ENCODE results near the gene USP21.
"Not testable (repeated sequence)": the region's sequence is repeated elsewhere in the genome, so short reads cannot be mapped to it uniquely, and the experiment has no call there.

USP21 gene, protein sequence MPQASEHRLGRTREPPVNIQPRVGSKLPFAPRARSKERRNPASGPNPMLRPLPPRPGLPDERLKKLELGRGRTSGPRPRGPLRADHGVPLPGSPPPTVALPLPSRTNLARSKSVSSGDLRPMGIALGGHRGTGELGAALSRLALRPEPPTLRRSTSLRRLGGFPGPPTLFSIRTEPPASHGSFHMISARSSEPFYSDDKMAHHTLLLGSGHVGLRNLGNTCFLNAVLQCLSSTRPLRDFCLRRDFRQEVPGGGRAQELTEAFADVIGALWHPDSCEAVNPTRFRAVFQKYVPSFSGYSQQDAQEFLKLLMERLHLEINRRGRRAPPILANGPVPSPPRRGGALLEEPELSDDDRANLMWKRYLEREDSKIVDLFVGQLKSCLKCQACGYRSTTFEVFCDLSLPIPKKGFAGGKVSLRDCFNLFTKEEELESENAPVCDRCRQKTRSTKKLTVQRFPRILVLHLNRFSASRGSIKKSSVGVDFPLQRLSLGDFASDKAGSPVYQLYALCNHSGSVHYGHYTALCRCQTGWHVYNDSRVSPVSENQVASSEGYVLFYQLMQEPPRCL

DNA sequence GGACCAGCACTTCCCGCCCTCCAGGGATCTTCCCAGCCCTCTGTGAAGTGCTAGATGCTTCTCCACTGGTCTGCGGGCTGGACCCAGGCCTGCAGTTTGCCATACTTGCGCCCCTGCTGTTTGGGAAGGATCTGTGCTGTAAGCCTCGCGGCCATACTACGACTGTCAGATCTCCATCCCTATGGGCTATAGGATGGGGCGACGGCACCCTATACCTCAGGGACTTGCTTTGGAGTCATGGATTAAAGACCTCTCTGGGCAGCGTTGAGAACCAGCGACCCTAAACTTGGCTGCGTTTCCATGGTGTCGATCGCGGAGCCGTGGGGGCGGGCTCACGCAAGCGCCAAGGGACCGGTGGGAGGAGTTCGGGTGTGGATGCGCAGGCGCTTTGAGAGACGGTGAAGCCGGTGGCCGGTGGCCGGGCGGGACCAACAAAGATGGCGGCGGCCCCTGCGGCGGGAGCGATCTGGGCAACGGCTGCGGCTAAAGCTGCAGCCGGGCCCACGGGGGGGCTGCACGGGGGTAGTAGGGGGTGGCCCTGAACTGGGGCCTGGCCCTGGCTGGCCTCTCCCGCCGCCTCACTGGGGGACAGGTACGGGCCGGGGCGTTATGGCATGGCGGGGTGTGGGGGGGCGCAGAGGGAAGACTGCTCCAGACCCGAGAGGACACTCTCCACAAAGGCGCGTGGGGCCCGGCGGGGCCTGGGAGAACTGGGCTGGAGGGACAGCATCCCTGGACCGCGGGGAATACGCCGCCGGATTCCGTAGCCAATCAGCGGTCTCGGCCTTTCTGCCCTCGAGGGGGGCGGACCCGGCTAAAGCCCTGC, at the start of gene USP21:
USP21 (plus strand) TSS at position 414 of the 826 bp plus-strand sequence. CDS start 1,141 bp downstream, outside the sequence.
- peak; percentile 95 for DNase-seq (ENCODE audit: low spot score)

DNA sequence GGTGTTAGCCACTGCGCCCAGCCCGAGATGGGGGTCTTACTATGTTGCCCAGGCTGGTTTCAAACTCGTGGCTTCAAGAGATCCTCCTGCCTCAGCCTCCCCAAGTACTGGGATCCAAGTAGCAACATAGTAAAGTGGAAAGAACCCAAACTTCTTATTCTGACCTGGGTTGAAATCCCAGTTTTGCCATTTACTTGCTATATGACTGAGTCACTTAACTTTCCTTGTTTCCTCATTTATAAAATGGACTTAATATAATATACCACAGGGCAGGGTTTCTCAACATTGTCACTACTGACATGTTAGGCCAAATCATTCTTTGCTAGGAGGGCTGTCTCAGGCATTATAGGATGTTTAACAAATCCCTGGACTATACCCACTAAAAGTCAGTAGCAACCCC, 48.2 kb upstream of the USP21 start:
- DNase-seq (ENCODE audit: low spot score) = no peak

DNA sequence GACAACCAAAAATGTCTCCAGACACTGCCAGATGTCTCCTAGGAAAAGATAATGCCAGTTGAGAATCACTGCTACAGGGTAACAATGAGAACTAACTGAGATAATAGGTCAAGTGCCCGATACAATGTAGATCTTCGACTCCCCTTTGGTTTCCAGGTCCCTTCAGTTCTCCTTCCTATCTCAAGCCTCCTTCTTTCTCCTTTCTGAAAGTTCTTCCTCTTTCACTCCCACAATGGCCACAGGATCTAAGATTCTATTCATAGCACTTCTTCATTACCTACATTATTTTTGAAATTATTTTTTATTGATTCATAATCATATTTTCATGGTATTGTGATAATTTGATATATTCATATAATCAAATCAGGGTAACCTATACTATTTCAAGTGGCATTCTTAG, 47.8 kb upstream of the USP21 start:
- no peak for DNase-seq (ENCODE audit: low spot score)

DNA sequence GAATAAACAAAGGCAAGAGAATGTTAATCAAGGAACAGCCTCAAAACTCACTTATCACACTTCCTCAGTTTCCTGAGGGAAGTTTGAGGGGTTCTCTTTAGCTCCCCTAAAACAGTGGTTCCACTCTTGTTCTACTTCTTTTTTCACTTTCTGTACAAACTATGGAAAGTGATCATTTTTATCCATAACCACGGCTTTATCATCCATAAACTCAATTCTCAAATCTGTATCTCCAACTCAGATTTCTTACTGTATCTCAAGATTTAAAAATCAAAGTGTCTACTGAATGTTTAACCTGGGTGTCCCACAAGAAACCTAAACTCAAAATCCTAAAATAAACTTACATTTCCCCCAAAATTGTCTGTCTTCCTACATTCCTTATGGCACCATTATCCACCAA, 45.4 kb upstream of the USP21 start:
- DNase-seq (ENCODE audit: low spot score) = no peak

DNA sequence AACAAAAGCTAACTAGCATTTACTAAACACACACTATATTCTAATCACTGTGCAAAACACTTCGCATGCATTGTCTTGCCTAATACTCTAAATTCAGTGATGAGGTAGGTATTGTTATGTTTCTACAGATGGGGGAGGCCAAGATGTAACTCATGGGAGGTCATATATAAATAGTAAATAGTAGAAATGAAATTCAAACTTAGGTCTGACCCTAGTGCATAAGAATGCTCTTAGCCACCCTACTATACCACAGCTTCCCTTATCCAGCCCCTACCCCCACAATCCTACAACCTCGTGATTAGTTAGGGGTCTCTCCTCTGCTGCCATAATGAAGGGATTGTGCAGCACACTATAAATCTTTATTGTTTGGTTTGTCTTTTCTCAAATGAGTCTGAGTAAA, 44.7 kb upstream of the USP21 start:
- DNase-seq (ENCODE audit: low spot score) = no peak

DNA sequence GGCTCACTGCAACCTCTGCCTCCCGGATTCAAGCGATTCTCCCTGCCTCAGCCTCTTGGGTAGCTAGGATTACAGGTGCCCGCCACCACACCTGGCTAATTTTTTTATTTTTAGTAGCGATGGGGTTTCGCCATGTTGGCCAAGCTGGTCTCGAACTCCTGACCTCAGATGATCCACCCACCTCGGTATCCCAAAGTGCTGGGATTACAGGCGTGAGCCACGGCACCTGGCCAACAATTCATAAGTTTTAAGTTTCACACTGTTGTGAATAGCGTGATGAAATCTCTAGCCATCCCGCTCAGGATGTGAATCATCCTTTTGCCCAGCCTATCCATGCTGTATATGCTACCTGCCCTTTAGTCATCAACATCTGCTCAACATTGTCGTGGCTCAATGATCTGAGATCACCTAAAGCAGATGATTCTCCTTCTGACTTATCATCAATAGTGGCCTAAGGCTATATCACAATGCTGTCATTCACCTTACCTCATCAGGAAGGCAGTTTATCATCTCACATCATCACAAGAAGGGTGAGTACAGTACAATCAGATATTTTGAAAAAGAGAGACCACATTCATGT, 44.1 kb upstream of the USP21 start:
- no peak for DNase-seq (ENCODE audit: low spot score)

DNA sequence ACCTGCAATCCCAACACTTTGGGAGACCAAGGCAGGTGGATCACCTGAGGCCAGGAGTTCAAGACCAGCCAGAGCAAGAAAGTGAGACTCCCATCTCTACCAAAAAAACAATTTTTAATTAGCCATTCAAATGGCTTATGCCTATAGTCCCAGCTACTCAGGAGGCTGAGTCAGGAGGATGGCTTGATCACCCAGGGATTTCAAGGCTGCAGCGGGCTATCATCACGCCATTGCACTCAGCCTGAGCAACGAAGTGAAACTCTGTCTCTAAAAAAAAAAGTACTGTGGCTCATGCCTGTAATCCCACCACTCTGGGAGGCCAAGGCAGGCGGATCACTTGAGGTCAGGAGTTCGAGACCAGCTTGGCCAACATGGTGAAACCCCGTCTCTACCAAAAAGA, 43.3 kb upstream of the USP21 start:
- not testable (repeated sequence) for DNase-seq (ENCODE audit: low spot score)

DNA sequence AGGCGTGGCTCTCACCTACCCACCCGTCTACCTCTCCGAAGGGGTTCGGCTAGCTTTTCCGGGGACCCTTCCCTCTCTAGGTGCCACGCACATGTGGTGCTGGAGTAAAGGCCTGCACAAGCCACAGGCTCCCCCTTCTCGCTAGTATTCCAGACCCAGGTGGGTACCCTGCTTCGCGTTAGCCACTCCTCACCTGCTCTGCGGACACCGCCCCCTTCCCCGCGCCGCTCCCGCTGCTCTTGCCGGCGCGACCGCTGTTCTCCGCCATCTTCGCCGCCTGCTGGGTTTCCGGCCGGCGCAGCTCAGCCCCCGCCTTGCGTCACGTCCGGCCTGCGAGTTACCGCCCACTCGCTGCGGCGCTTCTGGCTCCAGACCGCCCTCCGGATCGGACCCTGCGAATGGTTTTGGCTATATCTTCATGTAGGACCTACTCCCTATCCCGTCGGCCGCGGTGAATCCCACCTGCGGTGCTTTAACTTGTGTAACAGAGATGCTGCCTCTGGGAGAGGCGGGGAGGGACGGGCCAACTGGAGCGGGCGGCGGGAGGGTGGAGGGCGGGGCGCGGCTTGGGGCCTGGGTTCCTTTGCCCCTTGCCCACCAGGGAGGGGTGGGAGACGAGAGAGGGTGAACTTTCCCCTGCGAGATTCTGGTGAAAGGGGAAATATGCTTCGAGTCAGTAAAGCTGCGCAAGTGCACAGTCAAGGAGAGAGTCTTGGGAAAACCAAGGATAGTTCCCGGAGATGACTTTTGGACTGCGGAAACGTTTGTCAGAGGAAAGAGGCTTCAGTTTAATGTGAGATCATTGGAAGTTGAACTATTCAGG, 41.3 kb upstream of the USP21 start, which contains the start of the genes NIT1 and PFDN2:
NIT1 (plus strand) TSS at position 347 of the 823 bp plus-strand sequence; CDS start at position 419, 72 bp downstream.
PFDN2 (minus strand) TSS at position 279 of the 823 bp plus-strand sequence; CDS start at position 268, 11 bp downstream.
- DNase-seq (ENCODE audit: low spot score) = peak; percentile 93

DNA sequence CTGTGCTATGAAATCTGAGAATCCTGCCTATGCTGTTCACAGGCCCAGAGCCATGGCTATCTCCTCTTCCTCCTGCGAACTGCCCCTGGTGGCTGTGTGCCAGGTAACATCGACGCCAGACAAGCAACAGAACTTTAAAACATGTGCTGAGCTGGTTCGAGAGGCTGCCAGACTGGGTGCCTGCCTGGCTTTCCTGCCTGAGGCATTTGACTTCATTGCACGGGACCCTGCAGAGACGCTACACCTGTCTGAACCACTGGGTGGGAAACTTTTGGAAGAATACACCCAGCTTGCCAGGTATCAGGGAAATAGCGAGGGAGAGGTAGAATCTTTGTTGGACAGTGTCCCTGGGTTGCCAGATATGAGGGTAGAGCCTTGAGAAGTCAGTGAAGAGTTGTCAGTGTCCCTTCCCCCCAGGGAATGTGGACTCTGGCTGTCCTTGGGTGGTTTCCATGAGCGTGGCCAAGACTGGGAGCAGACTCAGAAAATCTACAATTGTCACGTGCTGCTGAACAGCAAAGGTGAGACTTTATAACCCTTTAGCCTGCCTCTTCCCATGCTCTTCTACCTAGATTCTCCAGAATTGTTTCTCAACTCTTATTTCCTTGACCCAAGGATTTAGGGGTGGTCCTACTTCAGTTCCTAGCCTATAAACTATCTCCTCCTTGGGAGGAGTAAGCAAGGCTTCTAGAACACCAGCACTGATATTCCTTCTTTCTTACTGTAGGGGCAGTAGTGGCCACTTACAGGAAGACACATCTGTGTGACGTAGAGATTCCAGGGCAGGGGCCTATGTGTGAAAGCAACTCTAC, 40.0 kb upstream of the USP21 start:
- DNase-seq (ENCODE audit: low spot score) = no peak

DNA sequence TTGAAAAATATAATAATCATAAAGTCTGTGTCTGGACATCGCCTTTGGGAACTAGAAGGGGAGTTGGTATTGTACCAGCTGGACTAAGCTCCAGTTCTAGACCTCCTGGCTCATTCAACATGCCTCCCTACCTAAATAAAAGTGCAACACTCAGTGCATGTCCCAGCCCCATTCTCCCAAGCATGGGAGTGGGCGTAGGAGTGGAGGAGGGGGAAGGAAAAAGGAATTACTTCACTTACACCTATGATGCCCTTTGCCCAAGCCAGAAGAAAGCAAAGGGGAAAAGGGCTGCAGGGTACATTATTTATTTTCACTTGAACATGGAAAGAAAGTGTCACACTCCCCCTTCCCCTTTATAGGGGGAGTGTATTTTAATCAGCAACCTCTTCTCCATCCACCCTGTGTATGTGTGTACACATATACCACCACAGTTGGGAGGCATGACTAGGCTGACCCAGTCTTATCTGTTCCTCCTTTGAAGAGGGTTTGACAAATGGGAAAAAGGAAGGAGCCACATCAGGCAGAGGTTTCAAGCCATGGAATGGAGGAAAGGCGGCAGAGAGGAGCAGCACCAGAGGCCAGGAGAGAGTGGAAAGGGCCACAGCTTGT, 38.2 kb upstream of the USP21 start:
- DNase-seq (ENCODE audit: low spot score) = no peak

DNA sequence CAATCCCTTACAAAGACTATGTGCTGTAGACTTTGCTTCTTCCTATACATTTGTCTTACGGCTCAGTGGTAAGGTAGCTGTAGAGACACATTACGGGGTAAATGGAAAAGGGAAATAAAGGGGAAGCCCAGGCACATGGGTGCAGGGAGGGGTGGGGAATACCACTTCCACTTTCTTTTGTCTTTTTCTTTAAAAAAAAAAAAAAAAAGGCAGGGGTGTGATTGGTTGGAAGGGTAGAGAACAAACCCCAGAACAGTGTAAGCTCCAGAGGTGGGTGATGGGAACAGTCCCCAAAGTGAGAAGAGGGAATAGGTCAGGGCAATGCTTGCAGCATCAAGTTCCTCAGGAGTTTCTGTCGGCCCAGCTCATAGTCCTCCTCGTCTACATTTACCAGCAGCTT, 37.5 kb upstream of the USP21 start:
- DNase-seq (ENCODE audit: low spot score) = peak; percentile 41

DNA sequence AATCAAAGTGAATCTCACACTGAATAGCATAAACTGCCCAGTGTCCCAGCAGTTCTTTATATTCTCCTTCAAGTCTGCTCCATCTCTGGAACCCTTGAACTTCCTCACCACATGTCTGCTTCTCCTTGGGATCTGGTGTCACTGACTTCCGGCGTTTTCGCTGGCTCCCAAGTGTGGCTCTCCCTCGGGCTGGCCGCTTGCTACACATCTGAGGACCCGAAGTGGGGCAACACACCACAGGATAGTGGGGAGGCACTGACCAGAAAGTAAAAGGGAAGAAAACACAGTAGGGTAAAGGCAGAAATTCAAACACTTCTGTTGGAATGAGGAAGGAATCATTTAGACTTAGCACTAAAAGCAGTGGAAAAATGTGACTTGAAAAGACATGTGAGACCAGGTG, 36.3 kb upstream of the USP21 start:
- DNase-seq (ENCODE audit: low spot score) = no peak

DNA sequence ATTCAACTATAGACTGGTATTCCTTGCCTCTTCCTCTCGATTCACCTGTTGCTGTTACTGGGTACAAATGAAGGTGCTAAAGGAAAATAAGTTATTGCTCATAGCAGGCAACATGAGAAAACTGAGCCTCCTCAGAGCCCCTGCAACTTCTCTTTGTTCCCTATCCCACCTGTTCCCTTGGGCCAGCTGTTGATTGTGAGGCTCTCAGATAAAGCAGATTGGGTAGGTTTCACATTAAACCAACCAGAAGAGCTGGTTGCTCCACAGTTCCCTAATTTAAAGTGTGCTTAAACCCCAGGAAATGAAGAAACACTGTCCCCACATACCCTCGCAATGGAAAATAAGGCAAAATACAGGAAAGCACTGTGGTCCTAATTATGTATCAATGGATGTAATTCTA, 31.7 kb upstream of the USP21 start:
- no peak for DNase-seq (ENCODE audit: low spot score)

DNA sequence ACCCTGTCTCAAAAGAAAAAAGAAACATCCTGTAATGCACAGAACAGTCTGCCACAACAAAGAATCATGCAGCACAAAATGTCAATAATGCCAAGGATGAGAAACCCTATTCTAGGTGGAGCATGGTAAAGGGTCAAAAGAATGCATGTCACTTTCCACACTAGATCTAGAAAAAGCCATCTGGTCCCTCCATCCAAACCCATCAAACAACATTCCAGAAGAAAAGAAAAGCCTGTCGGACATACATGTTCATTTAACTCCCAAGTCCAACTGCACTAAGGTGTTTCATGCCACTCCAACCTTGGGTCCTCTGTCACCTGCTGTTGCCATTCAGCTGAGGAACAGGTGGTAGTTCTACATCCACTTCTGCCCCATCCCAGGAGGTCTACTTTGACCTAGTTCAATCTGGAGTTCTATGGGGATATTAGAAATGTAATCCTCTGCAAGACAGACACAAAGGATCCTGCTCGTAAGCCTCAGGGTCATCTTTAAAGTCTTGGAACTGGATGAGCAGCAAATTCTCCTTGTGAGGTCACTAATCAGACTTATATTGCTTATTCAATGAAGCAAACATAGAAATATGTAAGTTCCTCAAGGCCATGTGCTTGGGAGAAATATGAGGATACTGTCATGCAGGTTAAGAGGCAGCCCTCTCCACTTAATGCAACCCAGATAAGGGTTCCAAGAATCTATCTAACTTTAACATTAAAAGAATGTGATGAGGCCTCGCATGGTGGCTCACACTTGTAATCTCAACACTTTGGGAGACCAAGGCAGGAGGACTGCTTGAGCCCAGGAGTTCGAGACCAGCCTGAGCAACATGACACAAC, 30.5 kb upstream of the USP21 start:
- no peak for DNase-seq (ENCODE audit: low spot score)

DNA sequence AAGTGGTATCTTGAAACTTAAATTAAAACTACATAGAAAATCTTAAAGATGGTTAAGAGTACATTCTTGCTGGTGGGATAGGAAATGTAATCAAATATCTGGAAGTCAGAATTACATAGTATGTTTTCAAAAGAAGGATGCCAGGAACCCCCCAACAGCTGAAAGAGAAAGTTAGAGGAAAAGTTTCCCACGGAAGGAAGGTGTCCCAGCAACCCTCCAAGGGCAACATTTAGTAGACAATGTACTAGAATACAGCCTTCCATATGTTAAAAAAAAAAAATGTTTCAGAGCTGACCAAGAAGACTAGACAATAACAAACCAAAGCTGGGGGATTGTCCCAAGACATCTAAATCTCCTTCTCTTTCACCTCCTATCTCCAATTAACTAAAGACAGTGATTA, 29.0 kb upstream of the USP21 start:
- DNase-seq (ENCODE audit: low spot score) = no peak

DNA sequence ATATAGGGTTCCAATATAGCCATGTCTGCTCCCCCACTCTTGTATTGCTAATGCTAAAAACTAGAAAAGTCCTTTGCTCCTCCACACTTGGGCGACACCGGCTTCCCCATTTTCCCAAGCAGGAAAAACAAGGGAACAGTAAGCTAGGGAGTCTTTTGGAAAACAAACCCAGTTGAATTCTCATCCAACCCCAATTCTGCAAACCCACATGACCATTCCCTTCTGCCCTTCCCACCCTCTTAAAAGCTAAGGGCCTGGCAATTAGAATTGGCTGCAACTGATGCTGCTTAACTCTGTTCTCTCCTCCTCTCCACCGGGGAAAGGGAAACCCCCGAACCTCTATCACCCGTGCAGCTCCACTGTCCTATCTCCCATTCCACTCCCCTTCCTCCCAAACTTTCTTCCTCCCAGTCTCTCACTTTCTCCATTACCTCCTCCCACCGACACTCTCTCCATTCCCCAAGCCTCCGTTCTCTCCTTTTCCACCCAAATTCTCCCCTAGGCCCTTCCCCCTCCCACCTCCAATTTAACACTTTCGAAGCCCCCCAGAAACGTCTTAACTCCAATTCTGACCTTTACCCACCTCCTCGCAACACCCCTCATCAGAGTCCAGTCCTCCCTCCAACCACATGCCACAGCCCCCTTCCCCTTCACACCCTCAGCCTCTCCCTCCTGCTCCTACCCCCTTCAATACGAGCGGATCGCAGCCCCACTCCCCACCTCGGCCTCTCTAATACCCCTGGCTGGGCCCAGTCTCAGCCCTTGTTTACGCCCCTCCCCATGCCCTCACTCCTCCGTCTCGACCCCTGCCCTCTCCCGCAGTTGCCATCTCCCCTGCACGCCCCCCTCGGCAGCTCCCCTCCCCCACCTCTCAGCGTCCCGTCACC, 27.5 kb upstream of the USP21 start:
- peak; percentile 38 for DNase-seq (ENCODE audit: low spot score)

DNA sequence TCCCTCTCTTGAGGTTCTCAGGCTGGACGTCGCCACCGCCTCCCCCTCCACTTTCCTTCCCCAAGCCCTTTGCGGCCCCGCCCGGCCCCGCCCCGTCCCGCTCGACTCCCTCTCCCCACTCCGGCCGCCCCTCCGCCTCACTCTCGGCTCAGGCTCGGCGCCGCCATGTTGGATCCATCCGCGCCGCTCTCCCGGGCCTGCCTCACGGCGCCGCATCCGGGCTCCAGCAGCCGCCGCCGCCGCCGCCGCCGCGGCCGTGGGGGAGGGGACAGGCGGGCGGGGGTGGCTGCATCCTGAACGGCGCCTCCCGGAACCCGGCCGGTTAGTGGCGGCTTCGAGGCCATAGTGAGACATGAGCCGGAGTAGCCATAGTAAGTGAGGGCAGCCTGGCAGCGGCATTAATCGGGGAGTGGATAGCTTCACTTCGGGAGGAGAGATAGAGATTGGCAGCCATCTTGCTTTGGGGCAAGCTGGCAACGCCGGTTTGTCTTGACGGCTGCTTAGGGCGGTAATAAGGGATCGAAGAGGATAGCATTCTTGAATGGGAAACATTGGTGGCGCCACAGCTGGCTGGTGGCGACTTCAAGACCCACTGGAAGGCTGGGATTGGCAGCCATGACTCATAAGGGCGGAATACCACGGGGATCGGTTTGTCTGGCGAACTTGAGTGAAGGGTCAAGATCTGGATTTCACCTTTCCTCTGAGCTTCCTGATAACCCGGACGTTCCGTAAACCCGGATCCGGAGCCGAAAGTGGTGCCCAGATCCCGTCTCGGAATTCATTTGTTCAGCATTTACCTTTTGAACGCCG, 26.7 kb upstream of the USP21 start, which contains the start of gene DEDD:
DEDD (minus strand) TSS at position 258 of the 810 bp plus-strand sequence. CDS start 8,205 bp downstream, outside the sequence.
- peak; percentile 98 for DNase-seq (ENCODE audit: low spot score)
